CD8-positive, alpha-beta memory T cell (primary cell): Measurements from ENCODE around the gene TTC16. TPM values are rescaled to one million over a fixed set of nuclear protein-coding genes. Genes with fewer than 3 reads are reported as not detected.
A peak's percentile ranks its signal among the peaks of the same experiment; 100 is the strongest.

Source experiments
- CTCF ChIA-PET: fragments of 350-600 bp; sonication (Branson Sonifier 250); formaldehyde crosslinking; loops from one replicate; lab custom pipeline; 2021; ENCODE audit warnings: antibody characterized with exemption; lab: Charles Lee
- POLR2A ChIA-PET: fragments of 350-600 bp; sonication (Branson Sonifier 250); formaldehyde crosslinking; loops from one replicate; lab custom pipeline; 2021; ENCODE audit warnings: antibody characterized with exemption; lab: Charles Lee
- DNase-seq, 5 donors: peaks; one replicate each; pipeline versions ENCODE4 v3.0.0 to v3.0.0-alpha.2; 2020 to 2022; ENCODE audit warnings: mixed read lengths in 1 of 5
- H3K27ac ChIP-seq: one replicate; pipeline ENCODE4 v1.7.0; 2013; ENCODE audit warnings: low read depth, mild to moderate bottlenecking, low read length, moderate library complexity
- H3K27me3 ChIP-seq: 2 replicates; pipeline ENCODE4 v1.7.0; 2013; ENCODE audit warnings: low read length, mild to moderate bottlenecking; ENCODE audit not compliant: insufficient read depth, poor library complexity, severe bottlenecking
- H3K36me3 ChIP-seq: 2 replicates; pipeline ENCODE4 v1.7.0; 2013; ENCODE audit warnings: mild to moderate bottlenecking, low read length, moderate library complexity; ENCODE audit not compliant: insufficient read depth
- H3K4me1 ChIP-seq: 2 replicates; pipeline ENCODE4 v1.7.0; 2013; ENCODE audit warnings: mild to moderate bottlenecking, low read length, moderate library complexity; ENCODE audit not compliant: insufficient read depth
- H3K4me3 ChIP-seq: 2 replicates; pipeline ENCODE4 v1.7.0; 2013; ENCODE audit warnings: mild to moderate bottlenecking, low read length
- H3K9me3 ChIP-seq: 2 replicates; pipeline ENCODE4 v1.7.0; 2013; ENCODE audit warnings: mild to moderate bottlenecking, low read length
- H3K27ac Mint-ChIP-seq, 8 donors: one replicate each; pipeline ENCODE4 v1.8.0; 2020 to 2021; ENCODE audit warnings: mixed read lengths in 8 of 8, mild to moderate bottlenecking in 6 of 8, inconsistent platforms in 3 of 8, moderate library complexity in 3 of 8
- H3K27me3 Mint-ChIP-seq, 2 donors: one replicate each; pipeline ENCODE4 v1.8.0; 2020 to 2021; ENCODE audit warnings: mixed read lengths in 2 of 2, mild to moderate bottlenecking in 1 of 2, moderate library complexity in 1 of 2
- H3K36me3 Mint-ChIP-seq, 3 donors: one replicate each; pipeline ENCODE4 v1.8.0; 2020 to 2021; ENCODE audit warnings: mixed read lengths in 3 of 3, inconsistent platforms in 1 of 3, mild to moderate bottlenecking in 1 of 3
- H3K4me1 Mint-ChIP-seq, 3 donors: one replicate each; pipeline ENCODE4 v1.8.0; 2020 to 2021; ENCODE audit warnings: mixed read lengths in 3 of 3, inconsistent platforms in 1 of 3, mild to moderate bottlenecking in 1 of 3
- H3K4me3 Mint-ChIP-seq, 7 donors: one replicate each; pipeline ENCODE4 v1.8.0; 2020 to 2021; ENCODE audit warnings: mixed read lengths in 7 of 7, mild to moderate bottlenecking in 6 of 7, moderate library complexity in 4 of 7, inconsistent platforms in 2 of 7
- H3K9me3 Mint-ChIP-seq, 5 donors: one replicate each; pipeline ENCODE4 v1.8.0; 2020 to 2022; ENCODE audit warnings: mixed read lengths in 5 of 5, mild to moderate bottlenecking in 3 of 5, moderate library complexity in 2 of 5, inconsistent platforms in 1 of 5
- polyA plus RNA-seq: library from polyadenylated mRNA; unstranded; fragments of 300-500 nt; fragmentation: Illumina TruSeq; gene quantifications from one replicate; pipeline ENCODE4 v1.2.3, GENCODE V29; 2021
- total RNA-seq, 2 experiments: library from RNA; stranded (reverse); gene quantifications; one replicate each; pipeline ENCODE4 v1.2.3, GENCODE V29; 2021

The TTC16 gene
- total and polyA plus RNA-seq, 3 experiments from 2014 or later = 1.6 to 7.1 (median 1.8) TPM

GRCh38 chr9:127730262-127730661 lies 14.4 kb downstream of the TTC16 start:
- H3K36me3 Mint-ChIP-seq = peaks cover 0 to 22% (median 2%) of the 10 kb centered on the region in 3 donors
- no peaks in the 10 kb centered on the region for H3K36me3 ChIP-seq
- POLR2A ChIA-PET = no interaction called here

GRCh38 chr9:127730799-127731410 lies 15.0 kb downstream of the TTC16 start:
- CTCF ChIA-PET = interaction anchor here (0.6 to 1.5 kb wide), 3 partner anchors 139 to 191 kb away, joined by 3 read pairs; no protein-coding TSS in a partner anchor
- POLR2A ChIA-PET = interaction anchor here (0.9 kb wide), 1 partner anchor 10 kb away, joined by 3 read pairs; no protein-coding TSS in a partner anchor
- no peak for DNase-seq
- Histone ChIP-seq H3K4me3 (no peak overlapping the region), H3K27me3 (no peaks in the 10 kb centered on the region), H3K4me1 (peaks cover 22% of the 10 kb centered on the region), H3K9me3 (no peaks in the 10 kb centered on the region), H3K36me3 (no peaks in the 10 kb centered on the region), H3K27ac (no peak overlapping the region)
- Mint-ChIP-seq H3K27ac (peak overlapping the region in 2 of 8 donors; percentile 47 to 50), H3K9me3 (no peaks in the 10 kb centered on the region), H3K36me3 (peaks cover 0 to 22% (median under 1%) of the 10 kb centered on the region in 3 donors), H3K4me3 (no peak overlapping the region), H3K4me1 (peaks cover 14 to 23% (median 19%) of the 10 kb centered on the region in 3 donors), H3K27me3 (no peaks in the 10 kb centered on the region)

More at GRCh38 chr9:127730262-127730661, 14.4 kb downstream of the TTC16 start:
- CTCF ChIA-PET = no interaction called here
- H3K4me1 Mint-ChIP-seq = peaks cover 10 to 16% (median 13%) of the 10 kb centered on the region in 3 donors
- Histone ChIP-seq H3K4me3 (no peak overlapping the region), H3K4me1 (peaks cover 15% of the 10 kb centered on the region), H3K27ac (no peak overlapping the region), H3K27me3 (no peaks in the 10 kb centered on the region), H3K9me3 (no peaks in the 10 kb centered on the region)
- no peak for DNase-seq
- no peaks in the 10 kb centered on the region for H3K9me3 Mint-ChIP-seq
- no peaks in the 10 kb centered on the region for H3K27me3 Mint-ChIP-seq
- no peak overlapping the region for H3K4me3 Mint-ChIP-seq
- no peak overlapping the region for H3K27ac Mint-ChIP-seq

GRCh38 chr9:127731938-127732337 lies 16.1 kb downstream of the TTC16 start:
- POLR2A ChIA-PET = no interaction called here

GRCh38 chr9:127732444-127732843 lies 16.6 kb downstream of the TTC16 start:
- Mint-ChIP-seq H3K27ac (peak overlapping the region in 1 of 8 donors; percentile 60), H3K4me1 (peaks cover 14 to 25% (median 23%) of the 10 kb centered on the region in 3 donors), H3K4me3 (peak overlapping the region in 1 of 7 donors; percentile 37), H3K36me3 (peaks cover 0 to 25% (median 0%) of the 10 kb centered on the region in 3 donors), H3K27me3 (no peaks in the 10 kb centered on the region), H3K9me3 (no peaks in the 10 kb centered on the region)
- ChIA-PET POLR2A (no interaction called here), CTCF (interaction anchor here (1.3 to 6.1 kb wide), 4 partner anchors 13 to 190 kb away, joined by 3 to 68 read pairs (median 20); no protein-coding TSS in a partner anchor)
- H3K9me3 ChIP-seq = no peaks in the 10 kb centered on the region
- no peak overlapping the region for H3K4me3 ChIP-seq
- H3K27ac ChIP-seq = no peak overlapping the region
- H3K27me3 ChIP-seq = no peaks in the 10 kb centered on the region
- no peak for DNase-seq
- no peaks in the 10 kb centered on the region for H3K36me3 ChIP-seq
- peaks cover 22% of the 10 kb centered on the region for H3K4me1 ChIP-seq

More at GRCh38 chr9:127731938-127732337, 16.1 kb downstream of the TTC16 start:
- CTCF ChIA-PET = interaction anchor here (0.9 to 1.5 kb wide), 2 partner anchors 147 to 190 kb away, joined by 3 read pairs; no protein-coding TSS in a partner anchor
- no peaks in the 10 kb centered on the region for H3K9me3 Mint-ChIP-seq
- H3K9me3 ChIP-seq = no peaks in the 10 kb centered on the region
- no peaks in the 10 kb centered on the region for H3K36me3 ChIP-seq
- H3K27ac ChIP-seq = no peak overlapping the region
- peaks cover 0 to 22% (median 0%) of the 10 kb centered on the region in 3 donors for H3K36me3 Mint-ChIP-seq
- H3K4me1 Mint-ChIP-seq = peaks cover 14 to 25% (median 23%) of the 10 kb centered on the region in 3 donors
- H3K4me1 ChIP-seq = peaks cover 22% of the 10 kb centered on the region
- H3K4me3 Mint-ChIP-seq = peak overlapping the region in 1 of 7 donors; percentile 48
- DNase-seq = no peak
- no peaks in the 10 kb centered on the region for H3K27me3 Mint-ChIP-seq
- H3K27ac Mint-ChIP-seq = peak overlapping the region in 2 of 8 donors; percentile 64 to 71
- H3K27me3 ChIP-seq = no peaks in the 10 kb centered on the region
- no peak overlapping the region for H3K4me3 ChIP-seq

GRCh38 chr9:127733614-127734013 lies 17.7 kb downstream of the TTC16 start:
- no peaks in the 10 kb centered on the region for H3K9me3 Mint-ChIP-seq
- H3K27ac Mint-ChIP-seq = peak overlapping the region in 5 of 8 donors; percentile 17 to 89 (median 60)
- CTCF ChIA-PET = interaction anchor here (0.6 to 6.1 kb wide), 14 partner anchors 14 to 273 kb away, joined by 3 to 68 read pairs (median 18); partner anchors contain the start of genes CFAP157, PTRH1 and TTC16
- no peaks in the 10 kb centered on the region for H3K27me3 Mint-ChIP-seq
- H3K4me1 Mint-ChIP-seq = peaks cover 14 to 25% (median 23%) of the 10 kb centered on the region in 3 donors
- POLR2A ChIA-PET = no interaction called here
- DNase-seq = no peak
- peak overlapping the region in 5 of 7 donors; percentile 28 to 97 (median 60) for H3K4me3 Mint-ChIP-seq
- Histone ChIP-seq H3K9me3 (no peaks in the 10 kb centered on the region), H3K4me3 (no peak overlapping the region), H3K27ac (no peak overlapping the region), H3K36me3 (no peaks in the 10 kb centered on the region), H3K27me3 (no peaks in the 10 kb centered on the region), H3K4me1 (peaks cover 22% of the 10 kb centered on the region)
- H3K36me3 Mint-ChIP-seq = peaks cover 0 to 34% (median 7%) of the 10 kb centered on the region in 3 donors

GRCh38 chr9:127734247-127734746 lies 18.4 kb downstream of the TTC16 start:
- ChIA-PET CTCF (interaction anchor here (0.7 to 6.1 kb wide), 57 partner anchors 9 to 510 kb away, joined by 3 to 68 read pairs (median 6); partner anchors contain the start of genes AK1, CDK9, CFAP157 and ENG), POLR2A (interaction anchor here (0.8 to 1.9 kb wide), 11 partner anchors 13 to 187 kb away, joined by 3 to 16 read pairs (median 4); partner anchors contain the start of genes CDK9, CFAP157, SH2D3C and TTC16)
- Histone ChIP-seq H3K27me3 (no peaks in the 10 kb centered on the region), H3K4me1 (peaks cover 22% of the 10 kb centered on the region), H3K36me3 (no peaks in the 10 kb centered on the region), H3K27ac (peak overlapping the region; percentile 62), H3K9me3 (no peaks in the 10 kb centered on the region), H3K4me3 (peak overlapping the region; percentile 94)
- H3K9me3 Mint-ChIP-seq = no peaks in the 10 kb centered on the region
- DNase-seq = peak in 1 of 5 donors; percentile 58
- H3K27me3 Mint-ChIP-seq = no peaks in the 10 kb centered on the region
- H3K27ac Mint-ChIP-seq = peak overlapping the region; percentile 73 to 91 (median 87)
- H3K4me3 Mint-ChIP-seq = peak overlapping the region; percentile 80 to 97 (median 86)
- H3K4me1 Mint-ChIP-seq = peaks cover 14 to 25% (median 23%) of the 10 kb centered on the region in 3 donors
- peaks cover 0 to 40% (median 7%) of the 10 kb centered on the region in 3 donors for H3K36me3 Mint-ChIP-seq

DNA sequence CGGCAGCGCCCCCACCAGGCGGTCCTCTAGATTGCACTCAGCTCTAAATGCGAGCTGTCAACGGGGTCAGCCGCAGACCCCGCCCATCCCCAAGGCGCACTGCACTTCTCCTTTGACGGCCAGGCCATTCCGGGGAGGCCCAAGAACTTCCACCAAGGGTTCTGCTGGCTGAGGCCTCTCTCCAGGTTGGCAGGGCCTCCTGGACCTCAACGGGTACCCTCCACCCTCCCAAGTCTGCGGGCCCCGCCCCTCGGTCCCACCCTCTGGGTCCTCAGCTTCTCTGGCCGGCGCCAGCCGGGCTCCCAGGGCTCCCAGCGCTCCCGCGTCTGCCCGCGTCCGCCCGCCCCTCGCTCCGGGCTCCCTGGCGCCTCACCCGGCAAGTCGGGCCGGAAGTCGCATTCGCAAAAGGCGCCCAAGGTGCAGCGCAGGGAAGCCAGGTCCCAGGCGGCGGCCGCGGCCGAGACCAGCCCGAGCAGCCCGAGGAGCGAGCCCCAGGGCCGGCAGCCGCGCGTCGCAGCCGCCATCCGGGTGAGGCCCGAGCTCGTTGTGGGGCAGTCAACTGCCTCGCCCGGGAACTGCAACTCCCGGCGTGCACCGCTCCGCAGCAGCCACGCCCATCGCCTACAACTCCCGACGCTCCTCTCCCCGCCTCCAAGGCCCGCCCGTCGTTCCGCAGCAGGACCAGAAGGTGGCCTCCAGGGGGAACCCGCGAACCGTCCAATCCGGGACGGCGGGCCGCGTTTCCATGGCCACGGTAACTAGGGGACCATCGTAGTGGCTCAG lies 19.1 kb downstream of the TTC16 start, which contains the start of gene TOR2A:
Gene TOR2A, minus strand, starts transcription at position 548 of the 783 bp plus-strand sequence. Its CDS starts 24 bp downstream, at position 524.
- peak within 1 kb of the TSS; percentile 62 for H3K27ac ChIP-seq
- Mint-ChIP-seq H3K4me3 (peak within 1 kb of the TSS; percentile 80 to 98 (median 94)), H3K36me3 (peaks cover 0 to 43% (median 7%) of the 10 kb centered on the region in 3 donors), H3K4me1 (peaks cover 14 to 25% (median 23%) of the 10 kb centered on the region in 3 donors), H3K27ac (peak within 1 kb of the TSS; percentile 85 to 98 (median 96)), H3K27me3 (no peaks in the 10 kb centered on the region), H3K9me3 (no peaks in the 10 kb centered on the region)
- H3K4me1 ChIP-seq = peaks cover 22% of the 10 kb centered on the region
- ChIA-PET POLR2A (interaction anchor here (0.6 to 1.9 kb wide), 15 partner anchors 12 to 187 kb away, joined by 3 to 16 read pairs (median 4); partner anchors contain the start of genes CDK9, CFAP157, SH2D3C and TTC16), CTCF (interaction anchor here (0.6 to 6.1 kb wide), 60 partner anchors 9 to 511 kb away, joined by 3 to 68 read pairs (median 6); partner anchors contain the start of genes AK1, CDK9, CFAP157 and ENG)
- H3K9me3 ChIP-seq = no peaks in the 10 kb centered on the region
- H3K36me3 ChIP-seq = no peaks in the 10 kb centered on the region
- no peaks in the 10 kb centered on the region for H3K27me3 ChIP-seq
- peak within 1 kb of the TSS; percentile 94 for H3K4me3 ChIP-seq
- peak; percentile 99 for DNase-seq
